GM21825 (cell line): ENCODE results near the gene SCLT1.
A peak's percentile ranks its signal among the peaks of the same experiment; 100 is the strongest.

Experiments used
- ATAC-seq: cut with Tn5 transposase; IDR thresholded peaks from one replicate; pipeline ENCODE4 v1.9.1; 2021; ENCODE audit warnings: mild to moderate bottlenecking, moderate library complexity; ENCODE audit not compliant: unreplicated experiment

The SCLT1 gene

GRCh38 chr4:128961405-128961804, 131.9 kb downstream of the SCLT1 start:
- ATAC-seq, result no peak

GRCh38 chr4:128958194-128958593, 135.1 kb downstream of the SCLT1 start:
- no peak for ATAC-seq

GRCh38 chr4:128957459-128957858, 135.9 kb downstream of the SCLT1 start:
- ATAC-seq, result no peak

GRCh38 chr4:128955751-128956150, 137.6 kb downstream of the SCLT1 start:
- ATAC-seq, result no peak

GRCh38 chr4:128954941-128955340, 138.4 kb downstream of the SCLT1 start:
- no peak for ATAC-seq

- ATAC-seq, result no peak
These were observed 142.0 kb downstream of the SCLT1 start for GRCh38 chr4:128951316-128951715.

- ATAC-seq, result no peak
These were observed 142.5 kb downstream of the SCLT1 start for GRCh38 chr4:128950796-128951195.

- no peak for ATAC-seq
These were observed 146.4 kb downstream of the SCLT1 start for GRCh38 chr4:128946916-128947315.

GRCh38 chr4:128942607-128943006, 150.7 kb downstream of the SCLT1 start:
- ATAC-seq, result no peak

- no peak for ATAC-seq
These were observed 152.4 kb downstream of the SCLT1 start for GRCh38 chr4:128940971-128941370.

GRCh38 chr4:128930051-128930450, 163.3 kb downstream of the SCLT1 start:
- no peak for ATAC-seq

GRCh38 chr4:128924951-128925350, 168.4 kb downstream of the SCLT1 start:
- ATAC-seq, result no peak

- no peak for ATAC-seq
These were observed 171.4 kb downstream of the SCLT1 start for GRCh38 chr4:128921954-128922353.

GRCh38 chr4:128917781-128918180, 175.6 kb downstream of the SCLT1 start:
- peak; percentile 79 for ATAC-seq

- peak; percentile 74 for ATAC-seq
These were observed 176.5 kb downstream of the SCLT1 start for GRCh38 chr4:128916832-128917231.

GRCh38 chr4:128915544-128915943, 177.8 kb downstream of the SCLT1 start:
- no peak for ATAC-seq

GRCh38 chr4:128913228-128913627, 180.1 kb downstream of the SCLT1 start:
- no peak for ATAC-seq

GRCh38 chr4:128908735-128909134, 184.6 kb downstream of the SCLT1 start:
- ATAC-seq, result no peak

GRCh38 chr4:128907981-128908380, 185.4 kb downstream of the SCLT1 start:
- ATAC-seq, result no peak

- ATAC-seq, result no peak
These were observed 186.8 kb downstream of the SCLT1 start for GRCh38 chr4:128906581-128906980.

GRCh38 chr4:128904821-128905220, 188.5 kb downstream of the SCLT1 start:
- no peak for ATAC-seq

GRCh38 chr4:128880662-128881061, 212.7 kb downstream of the SCLT1 start:
- no peak for ATAC-seq

GRCh38 chr4:128879971-128880370, 213.4 kb downstream of the SCLT1 start:
- no peak for ATAC-seq

GRCh38 chr4:128879283-128879682, 214.1 kb downstream of the SCLT1 start:
- no peak for ATAC-seq
